Calu3 (cell line): ENCODE results near the gene BOLL. TPM values are rescaled to one million over a fixed set of nuclear protein-coding genes. Genes with fewer than 3 reads are reported as not detected.

Source experiments
- BruUV-seq: library from RNA; stranded (reverse); fragments of 400-500 nt; replicated peaks from 2 replicates; lab custom pipeline; 2021; lab: Mats Ljungman, UMichigan
- CTCF ChIA-PET: fragments of 300-600 bp; sonication (Branson Sonifier 250); formaldehyde crosslinking; loops from one replicate; lab custom pipeline; 2022; ENCODE audit warnings: antibody characterized with exemption; lab: Charles Lee
- DNase-seq: peaks from one replicate; pipeline ENCODE4 v3.0.0; 2022
- H3K27ac Mint-ChIP-seq: one replicate; pipeline ENCODE4 v1.8.0; 2022; ENCODE audit warnings: mixed read lengths; ENCODE audit not compliant: unreplicated experiment
- H3K27me3 Mint-ChIP-seq: one replicate; pipeline ENCODE4 v1.8.0; 2022; ENCODE audit warnings: mixed read lengths; ENCODE audit not compliant: unreplicated experiment
- H3K36me3 Mint-ChIP-seq: one replicate; pipeline ENCODE4 v1.8.0; 2022; ENCODE audit warnings: mild to moderate bottlenecking, moderate library complexity, mixed read lengths; ENCODE audit not compliant: insufficient read depth, unreplicated experiment
- H3K4me1 Mint-ChIP-seq: one replicate; pipeline ENCODE4 v1.8.0; 2022; ENCODE audit warnings: mild to moderate bottlenecking, low read depth, mixed read lengths; ENCODE audit not compliant: unreplicated experiment
- H3K4me3 Mint-ChIP-seq: one replicate; pipeline ENCODE4 v1.8.0; 2022; ENCODE audit warnings: mild to moderate bottlenecking, low read depth, moderate library complexity, mixed read lengths; ENCODE audit not compliant: unreplicated experiment
- H3K9me3 Mint-ChIP-seq: one replicate; pipeline ENCODE4 v1.8.0; 2022; ENCODE audit warnings: low read depth, mixed read lengths; ENCODE audit not compliant: unreplicated experiment
- CTCF ChIP-seq: fragments of 200-600 bp; IDR thresholded peaks from one replicate; pipeline ENCODE4 v1.8.0; 2022; ENCODE audit warnings: antibody characterized with exemption; ENCODE audit not compliant: unreplicated experiment
- intact Hi-C: fragments of 100-400 bp; cut with micrococcal nuclease; formaldehyde crosslinking; loops from one replicate; pipeline ENCODE4 v1.10.0; 2022; ENCODE audit not compliant: unreplicated experiment
- total RNA-seq: library from RNA; stranded (reverse); gene quantifications from 2 replicates; pipeline ENCODE4 v1.2.3, GENCODE V29; 2022

The BOLL gene
- total RNA-seq, 1 experiment from 2014 or later = not detected

- TF ChIP-seq CTCF = no peak
- no peaks in the 10 kb centered on the region for H3K27me3 Mint-ChIP-seq
- DNase-seq = no peak
- H3K27ac Mint-ChIP-seq = no peak overlapping the region
- H3K4me3 Mint-ChIP-seq = no peak overlapping the region
- CTCF ChIA-PET = no interaction called here
- no peaks in the 10 kb centered on the region for H3K4me1 Mint-ChIP-seq
- H3K9me3 Mint-ChIP-seq = no peaks in the 10 kb centered on the region
- intact Hi-C loops = no loop called here
- BruUV-seq = no TSS peak
- no peaks in the 10 kb centered on the region for H3K36me3 Mint-ChIP-seq
Measured at GRCh38 chr2:197677483-197677882, 107.6 kb downstream of the BOLL start.

- H3K27ac Mint-ChIP-seq = no peak overlapping the region
- CTCF ChIA-PET = no interaction called here
- H3K4me1 Mint-ChIP-seq = no peaks in the 10 kb centered on the region
- DNase-seq = no peak
- no peaks in the 10 kb centered on the region for H3K27me3 Mint-ChIP-seq
- no peaks in the 10 kb centered on the region for H3K9me3 Mint-ChIP-seq
- H3K4me3 Mint-ChIP-seq = no peak overlapping the region
- BruUV-seq = no TSS peak
- no peaks in the 10 kb centered on the region for H3K36me3 Mint-ChIP-seq
- no peak for TF ChIP-seq CTCF
- intact Hi-C loops = no loop called here
Measured at GRCh38 chr2:197677056-197677455, 108.1 kb downstream of the BOLL start.

Other genes starting within 250 kb of the BOLL start
- gene RFTN2, start 109.7 kb downstream of the BOLL start, total RNA-seq = 0.05 and 0.24 TPM in 2 replicates
- 16.9 and 17.7 TPM in 2 replicates for gene MARS2, start 80.0 kb downstream of the BOLL start, total RNA-seq
- gene PLCL1, start 19.3 kb upstream of the BOLL start, total RNA-seq = 0.07 TPM in 1 of 2 replicates, not detected in the other